ENCODE measurements around the gene MRPL39.

- TF ChIP-seq CTCF (IDR thresholded peaks at IDR 0.05) (no peak), FOXM1 (IDR thresholded peaks at IDR 0.05; ENCODE audit: low read depth) (no peak)
These were observed 31.6 kb upstream of the MRPL39 start, which contains the start of gene JAM2 for GRCh38 chr21:25638660-25639550.
